ENCODE results near the gene MAP2K1.

DNA sequence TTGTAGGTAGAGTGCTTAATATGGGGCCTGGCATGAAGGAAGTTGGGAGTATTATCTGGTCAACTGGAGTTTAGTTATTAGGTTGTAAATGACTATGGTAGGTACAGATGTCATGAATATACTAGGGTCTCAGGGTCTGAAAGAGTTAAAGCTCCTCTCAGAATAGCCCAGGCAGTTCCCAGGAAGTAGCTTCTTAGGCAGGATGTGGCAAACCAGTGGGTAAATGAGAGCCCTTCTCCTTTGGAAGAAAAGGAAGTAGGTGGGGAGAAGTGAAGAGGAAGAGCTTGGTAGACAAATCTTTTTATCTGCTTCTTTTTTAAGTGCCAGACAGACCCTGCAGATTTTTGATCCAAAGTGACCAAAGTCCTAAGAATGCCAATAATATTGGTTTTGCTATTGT is 24.5 kb downstream of the MAP2K1 start:
- TF ChIP-seq, protein P1, sequence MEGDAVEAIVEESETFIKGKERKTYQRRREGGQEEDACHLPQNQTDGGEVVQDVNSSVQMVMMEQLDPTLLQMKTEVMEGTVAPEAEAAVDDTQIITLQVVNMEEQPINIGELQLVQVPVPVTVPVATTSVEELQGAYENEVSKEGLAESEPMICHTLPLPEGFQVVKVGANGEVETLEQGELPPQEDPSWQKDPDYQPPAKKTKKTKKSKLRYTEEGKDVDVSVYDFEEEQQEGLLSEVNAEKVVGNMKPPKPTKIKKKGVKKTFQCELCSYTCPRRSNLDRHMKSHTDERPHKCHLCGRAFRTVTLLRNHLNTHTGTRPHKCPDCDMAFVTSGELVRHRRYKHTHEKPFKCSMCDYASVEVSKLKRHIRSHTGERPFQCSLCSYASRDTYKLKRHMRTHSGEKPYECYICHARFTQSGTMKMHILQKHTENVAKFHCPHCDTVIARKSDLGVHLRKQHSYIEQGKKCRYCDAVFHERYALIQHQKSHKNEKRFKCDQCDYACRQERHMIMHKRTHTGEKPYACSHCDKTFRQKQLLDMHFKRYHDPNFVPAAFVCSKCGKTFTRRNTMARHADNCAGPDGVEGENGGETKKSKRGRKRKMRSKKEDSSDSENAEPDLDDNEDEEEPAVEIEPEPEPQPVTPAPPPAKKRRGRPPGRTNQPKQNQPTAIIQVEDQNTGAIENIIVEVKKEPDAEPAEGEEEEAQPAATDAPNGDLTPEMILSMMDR (IDR thresholded peaks at IDR 0.05), result no peak
- no peak for TF ChIP-seq POLR2A (IDR thresholded peaks at IDR 0.05)
